Naive thymus-derived CD8-positive, alpha-beta T cell (primary cell): ENCODE results near the gene EEF1A2. TPM values are rescaled to one million over a fixed set of nuclear protein-coding genes. Genes with fewer than 3 reads are reported as not detected.
A peak's percentile ranks its signal among the peaks of the same experiment; 100 is the strongest.

ENCODE experiments used
- ATAC-seq, 2 donors: fragments of 150-1000 bp; cut with Tn5 transposase in 1 of 2; sonication (Bioruptor Pico), chemical (Tn5 transposase) in 1 of 2; 1 replicate in 1 of 2; 2 replicates in 1 of 2; pipeline ENCODE4 v1.10.0; 2021; ENCODE audit warnings: mild to moderate bottlenecking in 2 of 2, moderate library complexity in 2 of 2
- POLR2A ChIA-PET: fragments of 350-600 bp; sonication (Branson Sonifier 250); formaldehyde crosslinking; loops from one replicate; lab custom pipeline; 2021; ENCODE audit warnings: antibody characterized with exemption; lab: Charles Lee
- DNase-seq, 10 donors: peaks; one replicate each; pipeline versions ENCODE4 v3.0.0 to v3.0.0-alpha.2; 2020 to 2022
- H3K27ac Mint-ChIP-seq, 10 donors: one replicate each; pipeline ENCODE4 v1.8.0; 2020 to 2022; ENCODE audit warnings: mild to moderate bottlenecking in 10 of 10, mixed read lengths in 10 of 10, moderate library complexity in 4 of 10, inconsistent platforms in 1 of 10
- H3K27me3 Mint-ChIP-seq, 5 donors: one replicate each; pipeline ENCODE4 v1.8.0; 2021 to 2022; ENCODE audit warnings: mixed read lengths in 5 of 5
- H3K36me3 Mint-ChIP-seq, 3 donors: one replicate each; pipeline ENCODE4 v1.8.0; 2020 to 2022; ENCODE audit warnings: mixed read lengths in 3 of 3, mild to moderate bottlenecking in 2 of 3, inconsistent platforms in 1 of 3
- H3K4me1 Mint-ChIP-seq, 4 donors: one replicate each; pipeline ENCODE4 v1.8.0; 2021 to 2022; ENCODE audit warnings: mixed read lengths in 4 of 4
- H3K4me3 Mint-ChIP-seq, 10 donors: one replicate each; pipeline ENCODE4 v1.8.0; 2020 to 2022; ENCODE audit warnings: mild to moderate bottlenecking in 10 of 10, mixed read lengths in 10 of 10, moderate library complexity in 6 of 10, inconsistent platforms in 1 of 10
- H3K9me3 Mint-ChIP-seq, 9 donors: one replicate each; pipeline ENCODE4 v1.8.0; 2020 to 2022; ENCODE audit warnings: mixed read lengths in 9 of 9, mild to moderate bottlenecking in 3 of 9, inconsistent platforms in 1 of 9, moderate library complexity in 1 of 9
- polyA plus RNA-seq, 3 donors: library from polyadenylated mRNA; unstranded; fragments of 300-500 nt; fragmentation: Illumina TruSeq; gene quantifications; one replicate each; pipeline ENCODE4 v1.2.3, GENCODE V29; 2021
- total RNA-seq, 8 experiments: library from RNA in 2 of 8; stranded (reverse) in 2 of 8; gene quantifications; one replicate each; pipeline ENCODE4 v1.2.3 and lab custom pipeline; 2021 to 2026

EEF1A2 gene
- total and polyA plus RNA-seq, 5 experiments from 2014 or later: 0.16 to 0.18 TPM; not detected in 3

- H3K9me3 Mint-ChIP-seq: no peaks in the 10 kb centered on the region
- peak overlapping the region in 1 of 10 donors; percentile 27 for H3K27ac Mint-ChIP-seq
- DNase-seq (peak in 1 of 10 donors; percentile 60), ATAC-seq (no peak)
- POLR2A ChIA-PET: interaction anchor here (1.3 to 11.6 kb wide), 3 partner anchors 14 to 100 kb away, joined by 3 to 174 read pairs (median 5); partner anchors contain the start of gene PPDPF
- no peaks in the 10 kb centered on the region for H3K36me3 Mint-ChIP-seq
- no peak overlapping the region for H3K4me3 Mint-ChIP-seq
- H3K4me1 Mint-ChIP-seq: peaks cover 12 to 22% (median 16%) of the 10 kb centered on the region in 4 donors
- no peaks in the 10 kb centered on the region for H3K27me3 Mint-ChIP-seq
These were observed 36.2 kb upstream of the EEF1A2 start for GRCh38 chr20:63534831-63535651.

- no peaks in the 10 kb centered on the region for H3K36me3 Mint-ChIP-seq
- POLR2A ChIA-PET: interaction anchor here (1.3 to 11.6 kb wide), 3 partner anchors 13 to 101 kb away, joined by 3 to 174 read pairs (median 5); partner anchors contain the start of gene PPDPF
- H3K4me3 Mint-ChIP-seq: no peak overlapping the region
- no peaks in the 10 kb centered on the region for H3K27me3 Mint-ChIP-seq
- no peaks in the 10 kb centered on the region for H3K9me3 Mint-ChIP-seq
- ATAC-seq (no peak), DNase-seq (no peak)
- no peak overlapping the region for H3K27ac Mint-ChIP-seq
- H3K4me1 Mint-ChIP-seq: peaks cover 11 to 20% (median 16%) of the 10 kb centered on the region in 4 donors
These were observed 35.5 kb upstream of the EEF1A2 start for GRCh38 chr20:63534427-63534830.

GRCh38 chr20:63533871-63534393 lies 35.0 kb upstream of the EEF1A2 start:
- no peak for DNase-seq
- POLR2A ChIA-PET: interaction anchor here (0.6 to 11.6 kb wide), 2 partner anchors 13 to 21 kb away, joined by 4 to 174 read pairs; partner anchors contain the start of gene PPDPF
- H3K36me3 Mint-ChIP-seq: no peaks in the 10 kb centered on the region

GRCh38 chr20:63533388-63533787 lies 34.5 kb upstream of the EEF1A2 start:
- POLR2A ChIA-PET: interaction anchor here (0.6 to 11.6 kb wide), 2 partner anchors 12 to 21 kb away, joined by 4 to 174 read pairs; partner anchors contain the start of gene PPDPF
- ATAC-seq (no peak), DNase-seq (peak in 1 of 10 donors; percentile 53)
- H3K4me1 Mint-ChIP-seq: peaks cover 11 to 20% (median 14%) of the 10 kb centered on the region in 4 donors
- H3K27me3 Mint-ChIP-seq: no peaks in the 10 kb centered on the region
- no peak overlapping the region for H3K4me3 Mint-ChIP-seq
- H3K27ac Mint-ChIP-seq: no peak overlapping the region
- H3K36me3 Mint-ChIP-seq: no peaks in the 10 kb centered on the region
- no peaks in the 10 kb centered on the region for H3K9me3 Mint-ChIP-seq

More at GRCh38 chr20:63533871-63534393, 35.0 kb upstream of the EEF1A2 start:
- H3K4me1 Mint-ChIP-seq: peaks cover 11 to 20% (median 16%) of the 10 kb centered on the region in 4 donors
- ATAC-seq: no peak
- no peak overlapping the region for H3K4me3 Mint-ChIP-seq
- H3K27me3 Mint-ChIP-seq: no peaks in the 10 kb centered on the region
- H3K9me3 Mint-ChIP-seq: no peaks in the 10 kb centered on the region
- no peak overlapping the region for H3K27ac Mint-ChIP-seq

- no peak for ATAC-seq
- H3K4me3 Mint-ChIP-seq: peak overlapping the region in 1 of 10 donors; percentile 31
- no peaks in the 10 kb centered on the region for H3K27me3 Mint-ChIP-seq
- H3K36me3 Mint-ChIP-seq: no peaks in the 10 kb centered on the region
- POLR2A ChIA-PET: interaction anchor here (0.6 to 11.6 kb wide), 2 partner anchors 11 to 195 kb away, joined by 10 to 174 read pairs; partner anchors contain the start of gene PPDPF
- H3K27ac Mint-ChIP-seq: peak overlapping the region in 3 of 10 donors; percentile 20 to 82 (median 39)
- peaks cover 7 to 14% (median 9%) of the 10 kb centered on the region in 4 donors for H3K4me1 Mint-ChIP-seq
- DNase-seq: peak in 1 of 10 donors; percentile 52
- no peaks in the 10 kb centered on the region for H3K9me3 Mint-ChIP-seq
These were observed 33.6 kb upstream of the EEF1A2 start for GRCh38 chr20:63532449-63532971.

- no peaks in the 10 kb centered on the region for H3K27me3 Mint-ChIP-seq
These were observed 33.0 kb upstream of the EEF1A2 start for GRCh38 chr20:63531686-63532448.

GRCh38 chr20:63530788-63531160 lies 31.9 kb upstream of the EEF1A2 start:
- Mint-ChIP-seq H3K27me3 (no peaks in the 10 kb centered on the region), H3K4me3 (no peak overlapping the region), H3K27ac (peak overlapping the region in 2 of 10 donors; percentile 20 to 56), H3K36me3 (no peaks in the 10 kb centered on the region), H3K9me3 (no peaks in the 10 kb centered on the region), H3K4me1 (peaks cover 0 to 11% (median 2%) of the 10 kb centered on the region in 4 donors)
- ATAC-seq: no peak
- POLR2A ChIA-PET: interaction anchor here (11.6 kb wide), 1 partner anchor 10 kb away, joined by 174 read pairs; the partner anchor contains the start of gene PPDPF
- DNase-seq: no peak

More at GRCh38 chr20:63531686-63532448, 33.0 kb upstream of the EEF1A2 start:
- POLR2A ChIA-PET: interaction anchor here (0.6 to 11.6 kb wide), 2 partner anchors 11 to 195 kb away, joined by 10 to 174 read pairs; partner anchors contain the start of gene PPDPF
- peak in 1 of 2 donors; percentile 11 for ATAC-seq
- Mint-ChIP-seq H3K4me3 (peak overlapping the region in 2 of 10 donors; percentile 8 to 31), H3K36me3 (no peaks in the 10 kb centered on the region), H3K27ac (peak overlapping the region in 6 of 10 donors; percentile 20 to 82 (median 48)), H3K9me3 (no peaks in the 10 kb centered on the region), H3K4me1 (peaks cover 4 to 8% (median 6%) of the 10 kb centered on the region in 4 donors)
- DNase-seq: peak in 1 of 10 donors; percentile 18

GRCh38 chr20:63529861-63530787 lies 31.2 kb upstream of the EEF1A2 start:
- DNase-seq (peak in 1 of 10 donors; percentile 53), ATAC-seq (no peak)
- peak overlapping the region in 1 of 10 donors; percentile 20 for H3K27ac Mint-ChIP-seq
- POLR2A ChIA-PET: interaction anchor here (0.6 to 11.6 kb wide), 3 partner anchors 7 to 15 kb away, joined by 3 to 174 read pairs (median 9); partner anchors contain the start of genes PPDPF and PTK6
- H3K36me3 Mint-ChIP-seq: no peaks in the 10 kb centered on the region
- H3K4me1 Mint-ChIP-seq: peaks cover 0 to 16% (median 2%) of the 10 kb centered on the region in 4 donors
- no peak overlapping the region for H3K4me3 Mint-ChIP-seq
- no peaks in the 10 kb centered on the region for H3K27me3 Mint-ChIP-seq
- H3K9me3 Mint-ChIP-seq: no peaks in the 10 kb centered on the region

- peak in 1 of 10 donors; percentile 50 for DNase-seq
- no peaks in the 10 kb centered on the region for H3K9me3 Mint-ChIP-seq
- POLR2A ChIA-PET: interaction anchor here (0.6 to 11.6 kb wide), 3 partner anchors 8 to 14 kb away, joined by 3 to 174 read pairs (median 9); partner anchors contain the start of genes PPDPF and PTK6
- peaks cover 0 to 17% (median 4%) of the 10 kb centered on the region in 4 donors for H3K4me1 Mint-ChIP-seq
- H3K27me3 Mint-ChIP-seq: no peaks in the 10 kb centered on the region
- peaks cover 0 to 3% (median 0%) of the 10 kb centered on the region in 3 donors for H3K36me3 Mint-ChIP-seq
- ATAC-seq: no peak
- no peak overlapping the region for H3K4me3 Mint-ChIP-seq
- peak overlapping the region in 2 of 10 donors; percentile 28 to 80 for H3K27ac Mint-ChIP-seq
These were observed 30.4 kb upstream of the EEF1A2 start for GRCh38 chr20:63529180-63529860.

- H3K36me3 Mint-ChIP-seq: peaks cover 0 to 17% (median 13%) of the 10 kb centered on the region in 3 donors
- peak overlapping the region in 3 of 10 donors; percentile 36 to 66 (median 57) for H3K27ac Mint-ChIP-seq
- peaks cover 0 to 6% (median 1%) of the 10 kb centered on the region in 9 donors for H3K9me3 Mint-ChIP-seq
- DNase-seq (no peak), ATAC-seq (no peak)
- no peaks in the 10 kb centered on the region for H3K27me3 Mint-ChIP-seq
- peaks cover 8 to 21% (median 13%) of the 10 kb centered on the region in 4 donors for H3K4me1 Mint-ChIP-seq
- POLR2A ChIA-PET: interaction anchor here (0.7 kb wide), 2 partner anchors 77 to 1039 kb away, joined by 4 read pairs; no protein-coding TSS in a partner anchor
- H3K4me3 Mint-ChIP-seq: no peak overlapping the region
These were observed 28.3 kb upstream of the EEF1A2 start for GRCh38 chr20:63527184-63527583.
